OCI-LY3 (cell line): ENCODE data around the gene NR2C2.

Source experiments
- H2AFZ ChIP-seq: fragments of 200-600, 300-600 bp; shearing (Covaris generic); 2 replicates; pipeline ENCODE4 v1.6.0; 2014; ENCODE audit warnings: antibody characterized with exemption, low read depth, low read length
- H3K27ac ChIP-seq: fragments of 200-600, 300-600 bp; sonication (generic); 2 replicates; pipeline ENCODE4 v1.5.1; 2014; ENCODE audit warnings: mild to moderate bottlenecking, low read length, moderate library complexity, mixed read lengths
- H3K27me3 ChIP-seq: fragments of 200-600, 300-600 bp; sonication (generic); 2 replicates; pipeline ENCODE4 v1.6.1; 2014; ENCODE audit warnings: low read depth, low read length, mixed read lengths
- H3K36me3 ChIP-seq: fragments of 200-600, 300-600 bp; sonication (generic); replicated peaks from 2 replicates; pipeline ENCODE3; 2014; ENCODE audit warnings: low read depth, low read length, mixed read lengths
- H3K4me1 ChIP-seq: fragments of 300-600, 200-600 bp; sonication (generic); 2 replicates; pipeline ENCODE4 v1.6.1; 2014; ENCODE audit warnings: low read length, mixed read lengths
- H3K4me2 ChIP-seq: fragments of 200-600, 300-600 bp; sonication (generic); 2 replicates; pipeline ENCODE4 v1.6.1; 2014; ENCODE audit warnings: low read length, mixed read lengths
- H3K4me3 ChIP-seq: fragments of 300-600, 200-600 bp; sonication (generic); 2 replicates; pipeline ENCODE4 v1.5.1; 2014; ENCODE audit warnings: antibody characterized with exemption, mild to moderate bottlenecking, low read length, moderate library complexity
- H3K79me2 ChIP-seq: fragments of 300-600, 200-600 bp; shearing (Covaris generic); 2 replicates; pipeline ENCODE4 v1.6.1; 2014; ENCODE audit warnings: mild to moderate bottlenecking, low read length, mixed read lengths
- H3K9ac ChIP-seq: fragments of 300-600, 200-600 bp; shearing (Covaris generic); 2 replicates; pipeline ENCODE4 v1.6.0; 2014; ENCODE audit warnings: mild to moderate bottlenecking, low read length, moderate library complexity
- H3K9me3 ChIP-seq: fragments of 200-600, 300-600 bp; shearing (Covaris generic); 2 replicates; pipeline ENCODE4 v1.6.1; 2014; ENCODE audit warnings: low read length, mixed read lengths; ENCODE audit not compliant: insufficient read depth
- H4K20me1 ChIP-seq: fragments of 200-600, 300-600 bp; sonication (generic); 2 replicates; pipeline ENCODE4 v1.6.1; 2016; ENCODE audit warnings: low read length, mixed read lengths; ENCODE audit not compliant: insufficient read depth
- CTCF ChIP-seq: fragments of 200-600, 300-600 bp; sonication (generic); IDR thresholded peaks from 2 replicates; pipeline ENCODE4 v1.5.1; 2014; ENCODE audit warnings: antibody characterized with exemption, low read length, low read depth
- EZH2phosphoT487 ChIP-seq: fragments of 200-600 bp; shearing (Covaris generic); IDR thresholded peaks from 2 replicates; pipeline ENCODE4 v1.6.1; 2018; ENCODE audit warnings: antibody characterized with exemption, mixed run types, low read depth

Gene NR2C2

GRCh38 chr3:15086699-15087098 is 139.3 kb downstream of the NR2C2 start:
- no peak overlapping the region for H3K9ac ChIP-seq
- H3K4me1 ChIP-seq, result no peaks in the 10 kb centered on the region
- no peak overlapping the region for H2AFZ ChIP-seq
- no peaks in the 10 kb centered on the region for H3K79me2 ChIP-seq
- TF ChIP-seq CTCF, result no peak
- peaks cover 73% of the 10 kb centered on the region for H3K36me3 ChIP-seq
- no peaks in the 10 kb centered on the region for H3K9me3 ChIP-seq
- no peaks in the 10 kb centered on the region for H4K20me1 ChIP-seq
- H3K4me2 ChIP-seq, result no peak overlapping the region
- H3K27ac ChIP-seq, result no peak overlapping the region
- no peaks in the 10 kb centered on the region for H3K27me3 ChIP-seq
- H3K4me3 ChIP-seq, result no peak overlapping the region

- Histone ChIP-seq H3K4me1 (no peaks in the 10 kb centered on the region), H3K36me3 (peaks cover 58% of the 10 kb centered on the region), H2AFZ (no peak overlapping the region), H3K4me2 (no peak overlapping the region), H3K27me3 (no peaks in the 10 kb centered on the region), H3K9ac (no peak overlapping the region), H3K79me2 (no peaks in the 10 kb centered on the region), H3K9me3 (no peaks in the 10 kb centered on the region), H4K20me1 (no peaks in the 10 kb centered on the region), H3K27ac (no peak overlapping the region), H3K4me3 (no peak overlapping the region)
- TF ChIP-seq EZH2phosphoT487 (no peak), CTCF (no peak)
Observed at GRCh38 chr3:15089201-15089600, 141.8 kb downstream of the NR2C2 start.

GRCh38 chr3:15091575-15091974 is 144.2 kb downstream of the NR2C2 start:
- Histone ChIP-seq H2AFZ (no peak overlapping the region), H4K20me1 (no peaks in the 10 kb centered on the region), H3K4me2 (no peak overlapping the region), H3K36me3 (peaks cover 55% of the 10 kb centered on the region), H3K27ac (no peak overlapping the region), H3K4me3 (no peak overlapping the region), H3K27me3 (no peaks in the 10 kb centered on the region), H3K9me3 (no peaks in the 10 kb centered on the region), H3K9ac (no peak overlapping the region), H3K79me2 (peaks cover 9% of the 10 kb centered on the region), H3K4me1 (no peaks in the 10 kb centered on the region)
- TF ChIP-seq CTCF (no peak), EZH2phosphoT487 (no peak)

GRCh38 chr3:15092686-15093085 is 145.3 kb downstream of the NR2C2 start:
- H3K27me3 ChIP-seq, result no peaks in the 10 kb centered on the region
- no peak overlapping the region for H3K4me3 ChIP-seq
- peaks cover 19% of the 10 kb centered on the region for H3K79me2 ChIP-seq
- no peaks in the 10 kb centered on the region for H3K9me3 ChIP-seq
- peaks cover 3% of the 10 kb centered on the region for H3K4me1 ChIP-seq
- H4K20me1 ChIP-seq, result peaks cover 2% of the 10 kb centered on the region
- H3K4me2 ChIP-seq, result no peak overlapping the region
- TF ChIP-seq CTCF, result no peak
- no peak for TF ChIP-seq EZH2phosphoT487
- no peak overlapping the region for H2AFZ ChIP-seq
- H3K36me3 ChIP-seq, result peaks cover 49% of the 10 kb centered on the region
- no peak overlapping the region for H3K9ac ChIP-seq
- no peak overlapping the region for H3K27ac ChIP-seq
